Naive B cell (primary cell): ENCODE results near the gene ZBED4. TPM values are rescaled to one million over a fixed set of nuclear protein-coding genes. Genes with fewer than 3 reads are reported as not detected.
A peak's percentile ranks its signal among the peaks of the same experiment; 100 is the strongest.

Experiments used
- ATAC-seq, 2 donors: fragments of 150-1000 bp; cut with Tn5 transposase; 2 replicates each; pipeline ENCODE4 v1.10.0; 2021; ENCODE audit warnings: low read depth in 2 of 2, mild to moderate bottlenecking in 2 of 2, moderate library complexity in 2 of 2
- DNase-seq: peaks from one replicate; pipeline ENCODE4 v3.0.0; 2022
- H3K27ac Mint-ChIP-seq, 6 donors: one replicate each; pipeline ENCODE4 v1.8.0; 2020 to 2022; ENCODE audit warnings: mild to moderate bottlenecking in 6 of 6, mixed read lengths in 6 of 6, moderate library complexity in 5 of 6, inconsistent platforms in 2 of 6
- H3K27me3 Mint-ChIP-seq, 3 donors: one replicate each; pipeline ENCODE4 v1.8.0; 2021 to 2022; ENCODE audit warnings: mixed read lengths in 3 of 3, mild to moderate bottlenecking in 1 of 3
- H3K36me3 Mint-ChIP-seq, 2 donors: one replicate each; pipeline ENCODE4 v1.8.0; 2020 to 2022; ENCODE audit warnings: mixed read lengths in 2 of 2, inconsistent platforms in 1 of 2, mild to moderate bottlenecking in 1 of 2
- H3K4me1 Mint-ChIP-seq, 3 donors: one replicate each; pipeline ENCODE4 v1.8.0; 2020 to 2022; ENCODE audit warnings: mixed read lengths in 3 of 3, inconsistent platforms in 1 of 3, mild to moderate bottlenecking in 1 of 3, moderate library complexity in 1 of 3
- H3K4me3 Mint-ChIP-seq, 8 donors: one replicate each; pipeline ENCODE4 v1.8.0; 2020 to 2022; ENCODE audit warnings: mild to moderate bottlenecking in 8 of 8, mixed read lengths in 8 of 8, moderate library complexity in 8 of 8, inconsistent platforms in 2 of 8
- H3K9me3 Mint-ChIP-seq, 7 donors: one replicate each; pipeline ENCODE4 v1.8.0; 2020 to 2022; ENCODE audit warnings: mixed read lengths in 7 of 7, mild to moderate bottlenecking in 5 of 7, inconsistent platforms in 2 of 7, moderate library complexity in 1 of 7
- polyA plus RNA-seq, 6 donors: library from polyadenylated mRNA; unstranded; fragments of 300-500 nt; fragmentation: Illumina TruSeq; gene quantifications; one replicate each; pipeline ENCODE4 v1.2.3, GENCODE V29; 2021; ENCODE audit warnings: low read depth in 6 of 6

ZBED4 gene
- polyA plus RNA-seq, 6 donors from 2014 or later: 3.8 to 10.3 (median 6.1) TPM

DNA sequence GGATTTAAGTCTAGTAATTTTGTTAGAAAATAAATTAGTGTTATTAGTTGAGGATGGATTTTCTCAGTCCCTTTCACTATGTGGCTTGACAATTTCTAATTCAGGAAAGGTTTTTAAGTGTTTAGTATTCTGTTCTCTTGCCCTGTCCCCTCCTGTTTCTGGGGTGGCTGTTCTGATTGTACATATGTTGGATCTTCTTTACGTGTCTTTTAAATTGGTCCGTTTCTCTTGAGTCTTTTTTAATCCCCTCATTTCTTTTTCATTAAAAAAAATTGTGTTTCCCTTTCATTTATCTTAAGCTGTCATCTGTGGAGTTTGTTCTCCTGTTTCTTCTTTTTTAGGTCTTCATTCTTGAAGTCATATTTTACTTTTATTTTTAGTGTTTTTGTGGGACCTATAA, 12.5 kb downstream of the ZBED4 start:
- H3K27ac Mint-ChIP-seq: no peak overlapping the region
- ATAC-seq (no peak), DNase-seq (no peak)
- H3K27me3 Mint-ChIP-seq: no peaks in the 10 kb centered on the region
- H3K36me3 Mint-ChIP-seq: peaks cover 34 to 37% of the 10 kb centered on the region in 2 donors
- H3K9me3 Mint-ChIP-seq: peaks cover 0 to 40% (median 21%) of the 10 kb centered on the region in 7 donors
- no peak overlapping the region for H3K4me3 Mint-ChIP-seq
- peaks cover 21 to 39% (median 33%) of the 10 kb centered on the region in 3 donors for H3K4me1 Mint-ChIP-seq

DNA sequence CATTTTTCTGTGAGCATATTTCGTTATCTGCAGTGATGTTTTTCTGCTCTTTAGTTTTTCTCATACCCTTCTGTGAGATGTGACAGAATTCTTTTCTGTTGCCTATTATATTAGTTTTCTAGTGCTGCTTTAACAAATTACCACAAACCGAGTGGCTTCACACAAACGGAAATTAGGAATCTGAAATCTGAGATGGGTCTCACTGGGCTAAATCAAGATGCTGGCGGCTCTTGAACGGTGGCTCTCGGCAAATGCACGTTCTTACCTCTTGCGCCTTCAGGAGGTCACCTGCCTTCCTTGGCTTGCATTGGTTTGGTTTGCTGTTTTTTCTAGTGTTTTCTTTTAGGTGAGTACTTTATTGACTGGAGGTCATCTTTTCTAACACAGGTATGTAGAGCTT, 13.0 kb downstream of the ZBED4 start:
- H3K9me3 Mint-ChIP-seq: peaks cover 0 to 40% (median 21%) of the 10 kb centered on the region in 7 donors
- H3K36me3 Mint-ChIP-seq: peaks cover 34 to 37% of the 10 kb centered on the region in 2 donors
- peaks cover 19 to 33% (median 28%) of the 10 kb centered on the region in 3 donors for H3K4me1 Mint-ChIP-seq
- peak overlapping the region in 1 of 8 donors; percentile 68 for H3K4me3 Mint-ChIP-seq
- H3K27me3 Mint-ChIP-seq: no peaks in the 10 kb centered on the region
- ATAC-seq (no peak), DNase-seq (no peak)
- H3K27ac Mint-ChIP-seq: no peak overlapping the region

DNA sequence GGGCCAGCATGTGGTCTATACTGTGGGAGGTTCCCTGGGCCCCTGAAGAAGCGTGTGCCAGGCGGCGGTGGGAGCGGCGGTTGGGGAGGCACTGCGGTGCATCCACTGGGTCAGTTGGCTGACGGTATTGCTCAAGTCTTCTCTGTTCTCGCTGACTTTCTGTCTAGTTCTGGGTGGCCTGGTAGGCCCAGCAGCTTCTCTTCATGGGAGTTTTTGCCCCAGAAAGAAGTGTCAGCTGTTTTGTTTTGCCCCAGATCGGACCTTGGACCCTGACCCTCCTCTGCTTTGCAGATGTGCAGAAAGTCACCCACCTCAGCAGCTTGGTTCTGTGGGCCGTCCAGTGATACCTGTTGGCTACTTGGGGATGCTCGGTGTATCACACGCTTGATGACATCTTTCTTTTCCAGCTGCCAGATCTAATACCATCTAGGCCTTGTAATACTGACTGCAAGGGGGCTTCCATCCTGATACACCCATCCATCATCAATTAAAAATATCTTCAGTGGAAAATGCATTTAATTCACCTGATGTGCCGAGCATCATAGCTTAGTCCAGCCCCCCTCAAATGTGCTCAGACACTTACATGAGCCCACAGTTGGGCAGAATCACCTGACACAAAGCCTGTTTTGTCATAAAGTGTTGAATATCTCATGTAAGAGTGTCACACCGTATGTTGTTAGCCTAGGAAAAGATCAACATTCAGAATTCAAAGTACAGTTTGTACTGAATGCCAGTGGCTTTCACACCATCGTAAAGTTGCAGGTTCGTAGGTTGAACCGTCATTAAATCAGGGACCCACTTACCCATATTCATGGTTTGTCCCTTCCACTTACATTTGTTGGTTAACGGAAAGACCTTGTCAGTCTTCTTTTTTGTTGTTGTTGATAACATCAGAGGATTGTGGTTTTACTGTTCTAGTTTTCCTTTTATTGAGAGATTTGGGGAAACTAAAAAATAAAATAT, 13.9 kb downstream of the ZBED4 start:
- Mint-ChIP-seq H3K4me1 (peaks cover 21 to 28% (median 25%) of the 10 kb centered on the region in 3 donors), H3K36me3 (peaks cover 34 to 37% of the 10 kb centered on the region in 2 donors), H3K4me3 (peak overlapping the region in 1 of 8 donors; percentile 68), H3K27me3 (no peaks in the 10 kb centered on the region), H3K27ac (peak overlapping the region in 2 of 6 donors; percentile 7 to 49), H3K9me3 (peaks cover 0 to 40% (median 21%) of the 10 kb centered on the region in 7 donors)
- DNase-seq (no peak), ATAC-seq (no peak)

DNA sequence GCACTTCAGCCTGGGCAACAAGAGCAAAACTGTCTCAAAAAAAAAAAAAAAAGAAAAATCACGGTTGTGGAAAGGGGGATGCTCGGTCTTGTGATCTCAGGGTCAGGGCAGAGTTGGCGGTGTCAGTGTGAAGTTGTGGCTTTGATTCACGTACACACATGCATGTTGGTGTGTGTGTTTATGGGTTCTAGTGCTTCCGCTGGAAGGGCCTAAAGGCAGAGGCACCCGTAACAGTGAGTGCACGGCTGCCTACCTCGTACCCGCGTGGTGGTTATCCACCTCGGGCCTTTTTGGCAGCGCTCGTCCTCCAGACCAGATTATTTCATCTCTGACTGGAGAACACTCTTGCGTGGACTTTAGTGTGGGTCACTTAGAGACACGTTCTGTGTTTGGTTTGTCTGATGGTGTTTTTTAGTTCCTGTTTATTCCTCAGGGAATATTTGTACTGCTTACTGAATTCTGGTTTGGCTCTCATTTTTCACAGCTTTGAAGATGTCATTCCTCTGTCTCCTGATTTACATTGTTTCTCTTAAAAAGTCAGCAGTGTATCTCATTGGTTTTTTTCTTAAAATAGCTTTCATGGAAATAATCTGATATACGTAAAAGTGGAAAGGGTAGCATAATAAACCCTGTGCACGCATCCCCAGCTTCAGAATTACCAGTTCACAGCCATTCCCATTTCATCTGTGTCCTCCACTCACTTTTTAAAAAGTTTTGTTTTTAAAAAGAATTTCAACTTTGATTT, 15.6 kb downstream of the ZBED4 start:
- ATAC-seq (no peak), DNase-seq (no peak)
- H3K36me3 Mint-ChIP-seq: peaks cover 34 to 37% of the 10 kb centered on the region in 2 donors
- H3K4me1 Mint-ChIP-seq: peaks cover 24 to 30% (median 28%) of the 10 kb centered on the region in 3 donors
- H3K9me3 Mint-ChIP-seq: peaks cover 0 to 40% (median 21%) of the 10 kb centered on the region in 7 donors
- H3K27ac Mint-ChIP-seq: peak overlapping the region in 2 of 6 donors; percentile 35 to 49
- no peak overlapping the region for H3K4me3 Mint-ChIP-seq
- no peaks in the 10 kb centered on the region for H3K27me3 Mint-ChIP-seq

DNA sequence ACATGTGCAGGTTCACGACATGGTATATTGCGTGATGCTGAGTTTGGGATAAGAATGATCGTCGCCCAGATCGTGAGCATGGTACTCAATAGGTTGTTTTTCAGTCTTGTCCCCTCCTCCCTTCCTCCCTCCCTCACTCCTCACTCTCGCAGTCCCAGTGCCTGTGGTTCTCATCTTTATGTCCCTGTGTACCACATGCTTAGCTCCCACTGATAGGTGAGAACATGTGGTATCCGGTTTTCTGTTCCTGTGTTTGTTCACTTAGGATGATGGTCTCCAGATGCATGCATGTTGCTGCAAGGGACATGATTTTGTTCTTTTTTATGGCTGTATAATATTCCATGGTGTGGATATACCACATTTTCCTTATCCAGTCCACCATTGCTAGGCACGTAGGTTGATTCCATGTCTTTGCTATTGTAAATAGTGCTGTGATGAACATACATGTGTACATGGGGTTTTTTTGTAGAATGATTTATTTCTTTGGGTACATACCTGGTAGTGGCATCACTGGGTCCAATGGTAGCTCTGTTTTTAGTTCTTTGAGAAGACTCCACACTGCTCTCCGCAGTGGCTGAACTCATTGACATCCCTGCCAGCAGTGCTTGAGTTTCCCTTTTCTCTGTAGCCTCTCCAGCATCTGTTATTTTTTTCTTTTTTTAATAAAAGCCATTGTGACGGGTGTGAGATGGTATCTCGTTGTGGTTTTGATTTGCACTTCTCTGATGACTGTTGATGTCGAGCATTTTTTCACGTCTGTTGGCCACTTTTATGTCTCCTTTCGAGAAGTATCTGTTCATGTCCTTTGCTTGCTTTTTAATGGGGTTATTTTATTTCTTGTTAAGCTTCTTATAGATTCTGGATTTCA, 16.4 kb downstream of the ZBED4 start:
- Mint-ChIP-seq H3K27me3 (no peaks in the 10 kb centered on the region), H3K9me3 (peaks cover 0 to 40% (median 21%) of the 10 kb centered on the region in 7 donors), H3K36me3 (peaks cover 34 to 37% of the 10 kb centered on the region in 2 donors), H3K4me1 (peaks cover 23 to 30% (median 27%) of the 10 kb centered on the region in 3 donors), H3K4me3 (no peak overlapping the region), H3K27ac (peak overlapping the region in 2 of 6 donors; percentile 26 to 49)
- ATAC-seq (no peak), DNase-seq (no peak)

DNA sequence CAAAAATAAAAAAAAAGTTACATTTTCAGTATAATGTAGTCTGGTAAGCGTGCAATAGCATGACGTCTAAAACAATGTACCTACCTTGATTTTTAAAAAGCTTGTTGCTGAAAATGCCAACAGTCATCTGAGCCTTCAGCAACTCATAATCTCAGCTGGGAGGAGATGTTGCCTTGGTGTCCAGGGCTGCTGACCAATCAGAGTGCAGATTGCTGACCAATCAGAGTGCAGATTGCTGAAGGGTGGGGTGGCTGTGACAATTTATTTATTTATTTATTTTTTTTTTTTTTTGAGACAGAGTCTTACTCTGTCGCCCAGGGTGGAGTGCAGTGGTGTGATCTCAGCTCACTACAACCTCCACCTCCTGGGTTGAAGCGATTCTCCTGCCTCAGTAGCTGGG, 17.8 kb downstream of the ZBED4 start:
- Mint-ChIP-seq H3K27ac (no peak overlapping the region), H3K4me3 (no peak overlapping the region), H3K9me3 (peaks cover 0 to 29% (median 12%) of the 10 kb centered on the region in 7 donors), H3K27me3 (no peaks in the 10 kb centered on the region), H3K36me3 (peaks cover 22 to 30% of the 10 kb centered on the region in 2 donors), H3K4me1 (peaks cover 19 to 33% (median 22%) of the 10 kb centered on the region in 3 donors)
- DNase-seq: no peak
- ATAC-seq: no peak

DNA sequence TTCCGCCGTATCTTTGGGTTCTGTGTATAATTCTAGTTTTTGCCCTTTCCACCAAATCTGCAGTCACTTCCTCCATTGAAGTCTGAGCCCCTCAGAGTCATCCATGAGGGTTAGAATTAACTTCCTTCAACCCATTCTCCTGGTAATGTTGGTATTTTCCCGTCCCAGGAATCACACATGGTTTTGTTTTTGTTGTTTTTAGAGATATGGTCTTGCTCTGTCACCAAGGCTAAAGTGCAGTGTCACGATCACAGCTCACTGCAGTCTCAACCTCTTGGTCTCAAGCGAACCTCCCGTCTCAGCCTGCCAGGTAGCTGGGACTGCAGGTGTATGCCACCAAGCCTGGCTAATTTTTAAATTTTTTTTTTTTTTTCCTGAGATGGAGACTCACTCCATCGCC, 18.7 kb downstream of the ZBED4 start:
- H3K27ac Mint-ChIP-seq: no peak overlapping the region
- peaks cover 19 to 31% (median 22%) of the 10 kb centered on the region in 3 donors for H3K4me1 Mint-ChIP-seq
- H3K36me3 Mint-ChIP-seq: peaks cover 13 to 26% of the 10 kb centered on the region in 2 donors
- no peaks in the 10 kb centered on the region for H3K27me3 Mint-ChIP-seq
- no peak overlapping the region for H3K4me3 Mint-ChIP-seq
- H3K9me3 Mint-ChIP-seq: peaks cover 0 to 20% (median 5%) of the 10 kb centered on the region in 7 donors
- DNase-seq (no peak), ATAC-seq (no peak)

DNA sequence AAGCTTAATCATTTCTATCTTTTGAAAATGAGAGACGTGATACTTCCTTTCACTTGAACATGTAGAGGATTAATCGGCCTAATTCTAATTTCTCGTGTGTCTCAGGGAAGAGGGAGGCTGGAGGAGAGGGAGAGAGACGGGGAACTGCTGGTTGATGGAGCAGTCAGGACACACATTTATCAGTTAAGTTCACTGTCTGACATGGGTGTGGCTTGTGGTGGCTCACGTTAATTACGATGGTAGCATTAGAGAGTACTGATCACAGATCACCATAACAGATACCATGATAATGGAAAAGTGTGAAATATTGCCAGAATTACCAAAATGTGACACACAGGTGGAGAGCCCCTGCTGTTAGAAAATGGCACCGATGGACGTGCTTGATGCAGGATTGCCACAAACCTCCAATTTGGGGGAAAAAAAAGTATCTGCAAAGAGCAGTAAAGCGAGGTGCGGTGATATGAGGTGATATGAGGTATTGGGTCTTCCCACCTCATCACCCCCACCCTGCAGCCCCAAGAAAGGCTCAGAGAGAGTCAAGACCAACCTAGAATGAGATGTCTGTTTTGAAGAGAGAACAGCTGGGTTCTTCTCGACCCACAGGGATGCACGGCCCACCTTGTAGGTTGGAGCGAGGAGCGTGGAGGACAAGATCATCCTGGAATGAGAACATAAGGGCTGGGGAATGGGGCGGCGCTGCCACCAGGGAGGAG, 19.7 kb downstream of the ZBED4 start:
- peaks cover 9 to 26% of the 10 kb centered on the region in 2 donors for H3K36me3 Mint-ChIP-seq

DNA sequence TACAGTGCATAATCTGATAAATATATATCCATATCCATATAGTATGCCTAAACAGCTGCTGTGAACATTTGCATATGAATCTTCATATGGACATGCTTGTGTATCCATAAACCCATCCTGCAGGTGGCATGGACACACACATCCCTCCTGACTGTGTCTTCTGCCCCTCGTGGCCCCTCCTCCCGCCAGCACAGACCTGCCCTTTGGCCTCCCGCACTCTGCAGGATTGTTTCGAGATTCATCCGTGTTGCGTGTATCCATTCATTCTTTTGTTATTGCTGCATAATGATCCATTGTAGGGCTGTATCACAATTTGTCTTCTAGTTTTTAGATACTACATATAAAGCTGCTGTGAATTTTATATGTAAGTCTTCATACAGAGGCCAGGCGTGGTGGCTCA, 24.0 kb downstream of the ZBED4 start:
- peaks cover 21 to 35% (median 26%) of the 10 kb centered on the region in 3 donors for H3K4me1 Mint-ChIP-seq
- no peaks in the 10 kb centered on the region for H3K9me3 Mint-ChIP-seq
- no peaks in the 10 kb centered on the region for H3K27me3 Mint-ChIP-seq
- peaks cover 0 to 16% of the 10 kb centered on the region in 2 donors for H3K36me3 Mint-ChIP-seq
- DNase-seq (no peak), ATAC-seq (no peak)
- H3K4me3 Mint-ChIP-seq: no peak overlapping the region
- peak overlapping the region in 1 of 6 donors; percentile 40 for H3K27ac Mint-ChIP-seq

More for the DNA sequence above, 19.7 kb downstream of the ZBED4 start:
- no peak for DNase-seq
- Mint-ChIP-seq H3K4me1 (peaks cover 19 to 30% (median 28%) of the 10 kb centered on the region in 3 donors), H3K9me3 (peaks cover 0 to 16% (median 5%) of the 10 kb centered on the region in 7 donors), H3K4me3 (no peak overlapping the region), H3K27ac (peak overlapping the region in 3 of 6 donors; percentile 12 to 86 (median 21)), H3K27me3 (no peaks in the 10 kb centered on the region)
- no peak for ATAC-seq

DNA sequence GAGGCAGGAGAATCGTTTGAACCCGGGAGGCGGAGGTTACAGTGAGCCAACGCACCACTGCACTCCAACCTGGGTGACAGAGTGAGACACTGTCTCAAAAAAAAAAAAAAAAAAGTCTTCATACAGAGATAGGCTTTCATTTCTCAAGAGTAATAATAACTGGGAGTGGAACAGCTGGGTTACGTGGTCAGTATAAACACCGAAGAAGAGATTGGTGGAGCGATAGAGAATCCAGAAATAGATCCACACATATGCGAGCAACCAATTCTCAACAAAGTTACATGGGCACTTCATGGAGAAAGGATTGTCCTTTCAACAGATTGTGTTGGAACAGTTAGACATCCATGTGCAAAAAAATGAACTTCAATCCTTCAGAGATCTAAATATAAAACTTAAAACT, 24.6 kb downstream of the ZBED4 start:
- no peaks in the 10 kb centered on the region for H3K27me3 Mint-ChIP-seq
- peaks cover 21 to 37% (median 22%) of the 10 kb centered on the region in 3 donors for H3K4me1 Mint-ChIP-seq
- H3K4me3 Mint-ChIP-seq: no peak overlapping the region
- H3K27ac Mint-ChIP-seq: peak overlapping the region in 1 of 6 donors; percentile 40
- H3K36me3 Mint-ChIP-seq: peaks cover 2 to 21% of the 10 kb centered on the region in 2 donors
- ATAC-seq (no peak), DNase-seq (no peak)
- no peaks in the 10 kb centered on the region for H3K9me3 Mint-ChIP-seq

DNA sequence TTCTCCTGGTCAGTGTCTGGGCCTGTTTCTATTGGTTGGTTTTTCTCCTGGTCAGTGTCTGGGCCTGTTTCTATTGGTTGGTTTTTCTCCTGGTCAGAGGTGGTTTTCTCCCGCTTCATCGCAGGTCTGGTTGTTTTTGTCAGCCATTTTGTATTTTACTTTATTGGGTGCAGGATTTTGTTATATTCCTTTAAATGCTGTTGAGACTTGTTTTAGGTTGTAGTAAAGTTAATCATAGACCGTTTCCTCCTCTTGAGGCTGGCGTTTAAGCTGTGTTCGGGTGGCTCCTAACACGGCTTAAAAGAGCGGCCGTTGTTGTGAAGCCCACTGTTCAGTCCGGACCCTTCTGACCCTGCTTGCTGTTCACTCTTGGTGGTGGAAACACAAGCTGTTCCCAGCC, 26.2 kb downstream of the ZBED4 start:
- Mint-ChIP-seq H3K9me3 (no peaks in the 10 kb centered on the region), H3K27me3 (no peaks in the 10 kb centered on the region), H3K27ac (peak overlapping the region in 2 of 6 donors; percentile 62 to 70), H3K4me3 (no peak overlapping the region), H3K36me3 (peaks cover 13 to 26% of the 10 kb centered on the region in 2 donors), H3K4me1 (peaks cover 20 to 29% (median 24%) of the 10 kb centered on the region in 3 donors)
- ATAC-seq: no peak
- DNase-seq: no peak

DNA sequence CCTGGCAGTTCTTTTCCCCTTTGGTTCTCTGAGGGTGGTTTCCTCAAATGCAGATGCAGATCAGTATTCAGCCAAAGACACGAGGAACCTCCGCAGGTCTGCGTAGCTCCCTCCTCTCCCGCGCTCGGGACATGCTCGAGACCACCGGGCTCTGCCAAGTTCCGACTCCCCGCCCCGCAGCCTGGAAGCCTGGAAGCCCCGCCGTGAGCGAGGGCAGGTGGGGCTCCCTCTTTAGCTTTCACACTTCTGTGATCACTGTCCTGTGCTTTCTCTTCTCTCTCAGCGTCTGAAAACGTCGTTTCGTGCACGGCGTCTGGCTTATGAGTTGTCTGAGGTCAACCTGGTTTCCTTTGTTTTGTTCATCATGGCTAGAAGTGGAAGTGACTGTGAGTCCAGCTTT, 26.6 kb downstream of the ZBED4 start:
- DNase-seq: no peak
- Mint-ChIP-seq H3K36me3 (peaks cover 13 to 26% of the 10 kb centered on the region in 2 donors), H3K4me1 (peaks cover 20 to 29% (median 24%) of the 10 kb centered on the region in 3 donors), H3K4me3 (no peak overlapping the region), H3K9me3 (no peaks in the 10 kb centered on the region), H3K27me3 (no peaks in the 10 kb centered on the region), H3K27ac (peak overlapping the region in 4 of 6 donors; percentile 32 to 70 (median 56))
- no peak for ATAC-seq
